ELR (cell line): Measurements from ENCODE around the gene ZNF211.
A peak's percentile ranks its signal among the peaks of the same experiment; 100 is the strongest.

Experiments used
- DNase-seq: peaks from one replicate; pipeline ENCODE4 v3.0.0-alpha.2; 2015; ENCODE audit warnings: low read depth

Gene ZNF211

DNA sequence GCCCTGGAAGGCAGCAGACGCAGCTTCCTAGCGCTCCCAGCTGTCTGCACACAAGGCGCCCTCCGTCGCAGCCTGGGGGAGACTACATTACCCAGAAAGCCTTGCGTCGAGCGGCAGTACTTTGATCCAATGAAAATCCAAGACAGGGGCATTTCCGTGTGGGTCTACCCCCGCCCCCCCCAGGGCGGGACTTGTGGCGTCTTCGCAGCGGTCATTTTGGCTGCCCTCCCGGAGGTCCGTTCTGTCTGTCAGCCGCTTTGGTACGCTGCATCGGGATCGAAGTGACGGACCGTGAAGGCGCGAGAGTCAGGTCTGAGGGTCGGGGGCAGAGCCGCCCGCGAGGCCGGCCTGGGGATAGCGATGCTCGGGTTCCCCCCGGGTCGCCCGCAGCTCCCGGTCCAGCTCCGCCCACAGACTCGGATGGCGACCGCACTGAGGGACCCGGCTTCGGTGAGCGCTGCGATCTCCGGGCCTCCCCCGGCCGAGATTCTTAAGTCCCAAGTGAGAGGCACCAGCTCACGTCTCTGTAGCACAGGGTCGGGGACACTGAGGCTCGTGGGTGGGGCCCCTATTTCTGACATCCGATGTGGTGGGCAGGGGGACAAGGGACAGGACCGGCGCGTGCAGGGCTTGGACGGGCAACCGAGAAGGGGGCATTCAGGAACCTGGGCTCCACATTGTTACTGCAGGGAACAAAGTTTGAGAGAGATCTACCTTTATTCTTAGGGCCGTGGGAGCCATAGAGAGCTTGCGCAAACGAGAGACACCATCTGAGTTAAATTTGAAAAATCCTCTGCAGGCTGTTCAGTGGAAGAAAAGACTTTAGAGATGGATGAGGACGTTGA lies at the start of gene ZNF211:
Gene ZNF211 (plus strand): TSS at position 182 of the 845 bp plus-strand sequence. CDS start 179 bp downstream, at position 361.
- peak; percentile 98 for DNase-seq

DNA sequence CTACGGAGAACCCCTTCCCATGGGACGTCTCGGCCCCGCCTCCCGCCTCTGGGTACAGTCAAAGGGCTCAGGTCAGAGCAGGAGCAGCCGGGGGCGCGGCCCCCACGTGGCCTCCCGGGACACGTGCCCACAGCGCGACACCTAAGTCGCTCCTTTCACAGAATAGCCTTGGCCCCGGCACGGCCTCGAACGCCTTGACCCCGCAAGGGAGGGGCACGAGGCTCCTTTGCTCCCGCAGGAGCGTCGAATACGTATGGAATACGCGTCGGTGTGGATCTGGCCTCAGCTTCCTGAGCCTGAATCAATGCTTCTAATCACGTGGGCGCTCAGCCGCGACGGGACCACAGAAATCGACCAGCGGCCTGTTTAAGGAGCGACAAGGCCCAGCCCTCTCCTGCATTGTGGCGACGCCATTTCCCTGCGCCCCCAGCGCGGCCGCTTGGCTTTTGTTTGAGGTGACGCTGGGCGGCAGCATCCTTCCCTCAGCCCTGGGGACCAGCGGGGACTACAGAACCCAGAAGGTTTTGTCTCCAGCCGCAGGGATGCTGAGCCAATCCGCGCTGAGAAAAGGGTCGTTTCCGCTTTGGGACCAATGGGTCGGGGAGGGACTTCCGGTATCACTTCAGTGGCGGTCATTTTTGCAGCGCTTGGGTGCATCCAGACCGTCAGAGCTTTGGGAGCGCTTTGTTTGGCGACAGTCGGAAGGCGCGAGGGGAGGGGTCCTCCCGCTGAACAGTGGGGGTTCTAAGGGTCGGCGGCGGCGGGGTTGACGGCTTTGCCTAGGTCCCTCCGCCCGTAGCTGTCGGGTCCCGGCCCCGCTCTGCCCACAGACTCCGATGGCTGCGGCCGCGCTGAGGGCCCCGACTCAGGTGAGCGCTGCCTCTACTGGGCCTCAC lies 49.2 kb upstream of the ZNF211 start, which contains the start of gene ZIK1:
Gene ZIK1 (plus strand): TSS at position 625 of the 896 bp plus-strand sequence. CDS start 212 bp downstream, at position 837.
- peak; percentile 93 for DNase-seq

DNA sequence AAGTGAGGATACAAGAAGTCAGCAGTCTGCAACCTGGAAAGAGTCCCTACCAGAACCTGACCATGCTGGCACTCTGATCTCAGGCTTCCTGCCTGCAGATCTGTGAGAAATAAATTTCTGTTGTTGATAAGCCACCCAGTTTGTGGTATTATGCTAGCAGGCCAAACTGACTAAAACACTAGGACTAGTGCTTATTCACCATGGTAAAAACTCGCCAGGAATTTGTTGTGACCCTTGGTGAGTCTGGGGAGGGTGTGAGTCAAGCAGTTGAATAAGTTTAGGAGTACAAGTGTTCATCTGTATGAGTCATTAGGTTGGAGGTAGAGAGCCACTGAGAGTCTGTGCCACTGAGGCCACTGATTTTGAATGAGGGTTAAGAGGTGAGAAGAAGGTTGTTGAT lies 45.4 kb upstream of the ZNF211 start:
- DNase-seq: peak; percentile 94

DNA sequence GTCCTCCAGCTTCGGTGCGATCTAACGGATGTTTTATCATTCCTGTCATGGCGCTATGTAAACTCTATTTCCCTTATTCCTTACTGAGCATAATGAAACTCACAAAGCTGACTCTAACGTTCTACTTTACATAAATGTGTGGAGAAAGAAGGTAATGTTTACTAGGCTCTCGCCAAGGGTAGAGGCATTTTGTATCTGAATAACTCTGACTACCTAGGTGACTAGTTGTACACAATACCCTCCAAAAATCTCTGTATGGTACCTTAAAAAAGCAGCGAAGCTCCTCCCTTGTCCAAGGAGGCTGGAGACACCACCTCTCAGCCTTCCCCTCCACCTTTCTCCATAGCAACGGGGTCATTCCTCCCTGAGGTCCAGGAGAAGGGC lies 33.6 kb upstream of the ZNF211 start:
- DNase-seq: no peak

DNA sequence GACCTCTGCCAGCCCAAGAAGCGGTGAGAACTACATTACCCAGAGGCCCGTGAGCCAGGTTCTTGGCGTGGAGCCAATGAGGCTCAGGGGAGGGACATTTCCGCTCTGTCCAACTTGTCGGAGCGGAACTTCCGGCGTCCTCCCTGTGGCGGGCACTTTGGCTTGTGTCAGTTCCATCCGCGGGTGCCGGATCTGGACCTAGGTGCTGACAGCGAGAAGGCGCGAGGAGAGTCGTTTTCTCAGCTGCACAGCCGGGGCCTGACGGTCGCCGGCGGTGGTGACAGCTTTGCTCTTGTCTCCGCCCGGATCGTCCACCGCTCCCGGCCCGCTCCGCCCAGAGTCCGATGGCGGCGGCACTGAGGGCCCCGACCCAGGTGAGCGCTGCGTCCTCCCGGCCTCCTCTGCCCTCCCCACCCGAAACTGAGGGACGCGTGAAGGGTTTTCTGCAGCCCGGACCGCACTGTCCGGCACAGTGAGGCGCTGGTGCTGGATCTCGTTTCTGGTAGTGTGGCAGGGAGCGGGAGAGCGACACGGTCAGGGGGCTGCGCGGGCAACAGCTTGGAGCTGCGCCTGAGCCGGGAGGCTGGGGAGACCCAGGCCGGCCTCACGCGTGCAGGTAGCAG lies 33.1 kb upstream of the ZNF211 start, which contains the start of gene ZNF530:
Gene ZNF530 (plus strand): TSS at position 125 of the 623 bp plus-strand sequence. CDS start 4,461 bp downstream, outside the sequence.
- DNase-seq: peak; percentile 96

DNA sequence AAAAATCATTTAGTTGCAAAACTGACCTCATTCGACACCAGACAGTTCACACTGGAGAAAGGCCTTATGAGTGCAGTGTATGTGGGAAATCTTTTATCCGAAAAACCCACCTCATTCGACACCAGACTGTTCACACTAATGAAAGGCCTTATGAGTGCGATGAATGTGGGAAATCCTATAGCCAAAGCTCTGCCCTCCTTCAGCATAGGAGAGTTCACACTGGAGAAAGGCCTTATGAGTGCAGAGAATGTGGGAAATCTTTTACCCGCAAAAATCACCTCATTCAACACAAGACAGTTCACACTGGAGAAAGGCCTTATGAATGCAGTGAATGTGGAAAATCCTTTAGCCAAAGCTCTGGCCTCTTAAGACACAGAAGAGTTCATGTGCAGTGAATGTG lies 26.0 kb upstream of the ZNF211 start:
- no peak for DNase-seq

DNA sequence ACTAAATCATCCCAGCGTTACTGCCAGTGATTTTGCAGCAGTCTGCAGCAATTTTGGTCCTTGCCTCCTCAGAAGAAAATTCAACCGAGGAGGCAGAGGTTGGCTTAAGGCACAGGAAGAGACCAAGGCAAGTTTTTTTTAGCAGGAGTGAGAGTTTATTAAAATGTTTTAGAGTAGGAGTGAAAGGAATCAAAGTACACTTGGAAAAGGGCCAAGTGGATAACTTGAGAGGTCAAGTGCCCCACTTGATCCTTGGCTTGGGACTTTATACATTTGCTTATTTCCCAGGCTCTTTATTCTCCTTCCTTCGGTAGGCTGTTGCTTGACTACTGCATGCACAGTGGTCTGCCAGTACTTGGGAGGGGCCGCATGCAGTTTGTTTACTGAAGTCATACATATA lies 21.9 kb upstream of the ZNF211 start:
- DNase-seq: no peak

DNA sequence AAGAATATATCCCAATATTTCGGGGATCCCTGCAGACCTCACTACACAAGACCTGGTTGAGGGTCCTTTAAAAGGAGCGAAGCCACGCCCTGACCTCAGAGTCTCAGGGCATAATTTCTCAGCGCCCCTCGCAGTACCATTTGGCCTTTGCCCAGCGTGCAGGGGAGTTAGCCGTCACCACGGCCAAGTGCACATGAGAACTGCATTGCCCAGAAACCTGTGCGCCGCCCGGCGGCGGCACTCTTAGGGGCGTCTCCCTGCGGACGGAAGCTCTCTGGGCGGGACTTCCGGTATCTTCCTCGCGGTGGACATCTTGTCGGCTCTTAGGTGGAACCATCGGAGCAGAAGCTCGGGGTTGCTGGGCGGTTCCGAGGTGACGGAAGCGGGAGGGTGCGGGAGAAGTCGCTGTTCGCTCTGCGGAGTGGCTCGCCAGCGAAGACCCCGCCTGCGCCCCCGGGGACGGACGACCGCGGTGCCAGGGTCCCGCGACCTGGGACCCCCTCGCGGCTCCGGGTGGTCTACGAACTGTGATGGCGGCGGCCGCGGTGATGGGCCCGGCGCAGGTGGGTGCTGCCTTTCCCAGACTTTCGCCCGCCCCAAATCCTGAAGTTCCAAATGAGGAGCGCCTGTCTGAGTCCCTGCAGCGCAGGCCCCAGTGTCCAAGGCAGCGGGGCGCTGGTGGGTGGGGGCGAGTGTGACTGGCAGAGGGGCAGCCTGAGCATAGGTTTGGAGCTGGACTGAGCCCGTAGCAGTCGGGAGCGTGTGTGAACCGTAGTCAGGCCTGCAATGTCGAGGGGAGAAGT lies 18.8 kb upstream of the ZNF211 start, which contains the start of gene ZNF134:
Gene ZNF134 (plus strand): TSS at position 302 of the 803 bp plus-strand sequence. CDS start 5,227 bp downstream, outside the sequence.
- DNase-seq: peak; percentile 95

DNA sequence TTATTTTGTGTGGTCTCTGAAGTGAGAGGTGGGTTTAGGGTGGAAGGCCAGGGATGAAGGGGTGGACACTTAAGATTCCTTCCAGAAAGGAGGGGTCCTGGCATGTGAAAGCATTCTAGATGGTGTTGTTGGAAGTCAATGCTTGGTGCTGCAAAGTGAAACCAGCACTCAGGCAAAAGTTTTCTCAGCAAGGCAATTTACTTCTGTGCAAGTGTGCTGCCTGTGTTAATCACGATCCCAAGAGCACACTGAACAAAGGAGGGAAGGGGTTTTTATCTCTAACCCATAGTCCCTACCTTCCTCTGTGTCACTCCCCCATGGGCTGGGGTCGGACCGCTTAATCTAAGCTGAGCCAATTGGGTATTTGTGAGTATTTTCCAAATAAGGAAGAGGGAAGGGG lies 17.6 kb upstream of the ZNF211 start:
- peak; percentile 21 for DNase-seq

DNA sequence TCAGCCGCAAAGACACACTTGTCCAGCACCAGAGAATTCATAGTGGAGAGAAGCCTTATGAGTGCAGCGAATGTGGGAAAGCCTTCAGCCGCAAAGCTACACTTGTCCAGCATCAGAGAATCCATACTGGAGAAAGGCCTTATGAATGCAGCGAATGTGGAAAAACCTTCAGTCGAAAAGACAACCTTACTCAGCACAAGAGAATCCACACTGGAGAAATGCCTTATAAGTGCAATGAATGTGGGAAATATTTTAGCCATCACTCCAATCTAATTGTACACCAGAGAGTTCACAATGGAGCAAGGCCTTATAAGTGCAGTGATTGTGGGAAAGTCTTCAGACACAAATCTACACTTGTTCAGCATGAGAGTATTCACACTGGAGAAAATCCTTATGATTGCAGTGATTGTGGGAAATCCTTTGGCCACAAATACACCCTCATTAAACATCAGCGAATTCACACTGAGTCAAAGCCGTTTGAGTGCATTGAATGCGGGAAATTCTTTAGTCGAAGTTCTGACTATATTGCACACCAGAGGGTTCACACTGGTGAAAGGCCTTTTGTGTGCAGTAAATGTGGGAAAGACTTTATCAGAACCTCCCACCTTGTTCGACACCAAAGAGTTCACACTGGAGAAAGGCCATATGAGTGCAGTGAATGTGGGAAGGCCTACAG lies 12.2 kb upstream of the ZNF211 start:
- no peak for DNase-seq

DNA sequence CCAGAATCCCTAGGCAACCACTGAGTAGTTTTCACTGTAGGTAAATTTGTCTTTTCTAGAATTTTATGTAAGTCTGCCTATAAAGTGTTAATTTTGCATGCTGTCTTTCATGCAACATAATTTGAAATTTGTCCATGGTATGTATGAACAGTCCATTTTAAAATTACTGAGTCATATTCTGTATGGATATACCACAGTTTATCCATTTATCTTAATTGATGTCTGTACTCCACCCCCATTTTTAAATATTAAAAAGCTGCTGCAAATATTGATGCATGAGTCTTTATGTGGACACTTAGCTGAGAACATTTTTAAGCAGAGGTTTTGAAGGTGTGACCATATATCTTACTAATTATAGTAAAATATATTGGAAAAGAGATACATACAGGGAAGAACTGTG lies 9.9 kb upstream of the ZNF211 start:
- DNase-seq: no peak

DNA sequence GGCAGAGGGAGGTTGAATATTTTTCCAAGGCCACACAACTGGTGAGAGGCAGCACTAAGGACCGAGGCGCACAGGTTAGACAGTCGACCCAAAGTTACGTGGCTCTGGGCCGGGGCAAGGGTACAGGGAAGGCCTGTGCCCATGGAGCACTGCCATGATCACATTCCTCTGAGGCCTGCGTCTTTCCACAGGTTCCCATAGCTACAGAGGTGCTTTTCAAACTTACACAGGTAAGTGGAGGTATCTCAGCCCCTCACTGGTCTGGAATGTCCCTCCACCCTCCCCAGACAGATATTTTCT lies 814 bp downstream of the ZNF211 start:
- DNase-seq: no peak

DNA sequence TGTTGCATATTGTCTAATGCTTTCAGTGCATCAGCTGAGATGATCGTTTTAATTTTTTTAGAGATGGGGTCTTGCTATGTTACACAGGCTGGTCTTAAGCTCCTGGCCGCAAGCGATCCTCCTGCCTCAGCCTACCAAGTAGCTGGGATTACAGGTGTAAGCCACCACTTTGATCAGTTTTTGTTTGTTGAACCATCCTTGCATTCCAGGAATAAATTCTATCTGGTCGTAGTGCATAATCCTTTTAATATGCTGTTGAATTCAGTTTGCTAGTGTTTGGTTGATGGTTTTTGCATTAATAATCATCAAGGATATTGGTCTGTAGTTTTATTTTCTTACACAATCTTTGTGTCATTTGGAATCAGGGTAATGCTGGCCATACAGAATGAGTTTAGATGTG lies 4.4 kb downstream of the ZNF211 start:
- DNase-seq: no peak

DNA sequence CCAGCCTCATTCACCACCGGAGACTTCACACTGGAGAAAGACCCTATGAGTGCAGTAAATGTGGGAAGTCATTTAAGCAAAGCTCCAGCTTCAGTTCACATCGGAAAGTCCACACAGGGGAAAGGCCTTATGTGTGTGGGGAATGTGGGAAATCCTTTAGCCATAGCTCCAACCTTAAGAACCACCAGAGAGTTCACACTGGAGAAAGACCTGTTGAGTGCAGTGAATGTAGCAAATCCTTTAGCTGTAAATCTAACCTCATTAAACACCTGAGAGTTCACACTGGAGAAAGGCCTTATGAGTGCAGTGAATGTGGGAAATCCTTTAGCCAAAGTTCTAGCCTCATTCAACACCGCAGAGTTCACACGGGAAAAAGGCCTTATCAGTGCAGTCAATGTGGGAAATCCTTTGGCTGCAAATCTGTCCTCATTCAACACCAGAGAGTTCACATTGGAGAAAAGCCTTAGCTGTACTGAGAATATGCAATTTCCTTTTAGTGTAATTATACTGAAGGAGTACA lies 8.8 kb downstream of the ZNF211 start:
- DNase-seq: no peak

DNA sequence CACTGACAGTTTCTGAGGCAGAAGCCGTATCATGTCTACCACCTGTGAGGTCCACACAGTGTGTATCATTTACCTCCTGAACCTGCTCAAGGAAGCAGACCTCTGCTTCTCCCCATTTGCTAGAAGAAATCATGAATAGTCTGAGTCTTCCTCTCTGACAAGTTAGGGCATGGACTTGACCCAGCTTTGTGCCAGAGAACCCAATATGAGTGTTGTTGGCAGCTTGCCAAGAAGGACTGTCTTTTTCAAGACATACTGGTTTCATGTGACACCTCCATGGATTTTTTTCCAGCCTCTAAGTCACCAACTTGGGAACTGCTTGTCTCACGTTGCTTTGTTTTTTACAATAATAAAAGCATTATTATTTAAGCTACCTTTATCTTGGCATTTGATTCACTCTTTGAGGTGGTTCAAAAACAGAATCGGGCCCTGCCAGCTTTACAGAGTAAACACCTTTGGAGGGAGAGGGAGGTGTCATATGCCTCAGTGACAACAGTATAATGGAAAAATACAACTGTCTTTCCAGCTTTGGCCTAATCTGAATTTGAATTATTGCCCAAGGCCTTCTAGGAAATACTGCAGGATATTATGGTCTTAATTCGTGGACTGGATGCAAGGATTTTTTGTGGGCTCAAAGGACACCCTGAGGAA lies 9.6 kb downstream of the ZNF211 start:
- no peak for DNase-seq

DNA sequence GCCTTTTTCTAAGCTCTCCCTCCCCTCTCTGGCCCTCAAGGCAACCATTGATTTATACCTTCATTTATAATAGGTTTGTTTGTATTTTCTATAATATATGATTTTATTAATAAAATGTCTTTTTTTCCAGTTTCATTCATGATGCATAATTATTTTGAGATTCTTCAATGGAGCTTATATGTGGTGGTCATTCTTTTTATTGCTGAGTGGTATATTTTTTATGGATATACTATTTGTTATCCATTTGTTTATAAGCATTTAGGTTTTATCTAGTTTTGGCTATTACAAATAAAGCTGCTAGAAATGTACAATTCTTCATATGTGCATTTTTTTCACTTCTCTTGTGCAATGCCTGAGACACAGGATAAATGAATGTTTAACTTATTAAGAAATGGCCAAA lies 10.8 kb downstream of the ZNF211 start:
- no peak for DNase-seq

DNA sequence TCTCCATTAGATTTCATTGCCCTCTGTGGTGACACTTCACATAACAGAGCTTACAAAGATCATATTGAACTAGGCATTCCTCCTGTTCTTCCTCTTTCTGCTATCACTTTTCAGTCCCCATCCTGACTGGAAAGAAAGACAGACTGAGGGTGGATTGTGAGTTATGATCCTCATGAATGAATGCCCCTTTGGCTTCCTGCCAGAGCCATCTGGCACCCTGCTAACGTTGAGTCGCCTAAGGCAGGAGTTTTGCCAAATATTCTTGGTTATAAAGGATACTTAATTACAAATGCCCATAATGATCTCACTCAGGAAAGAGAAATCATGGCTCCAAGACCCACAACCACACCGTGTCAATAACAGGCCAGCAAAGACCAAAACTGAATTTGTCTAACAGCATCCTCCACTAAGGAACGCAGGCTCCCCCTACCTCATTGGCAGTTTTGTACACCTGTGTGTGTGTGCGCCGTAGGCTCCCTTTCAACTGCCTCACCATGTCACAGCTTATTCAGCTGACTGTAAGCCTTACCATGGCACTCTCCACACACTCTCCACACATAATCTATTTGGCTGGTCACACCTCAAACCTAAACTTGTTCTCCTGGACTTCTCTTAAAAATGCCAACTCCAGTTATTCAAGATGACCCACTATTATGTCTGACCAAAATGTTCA lies 15.5 kb downstream of the ZNF211 start:
- no peak for DNase-seq

DNA sequence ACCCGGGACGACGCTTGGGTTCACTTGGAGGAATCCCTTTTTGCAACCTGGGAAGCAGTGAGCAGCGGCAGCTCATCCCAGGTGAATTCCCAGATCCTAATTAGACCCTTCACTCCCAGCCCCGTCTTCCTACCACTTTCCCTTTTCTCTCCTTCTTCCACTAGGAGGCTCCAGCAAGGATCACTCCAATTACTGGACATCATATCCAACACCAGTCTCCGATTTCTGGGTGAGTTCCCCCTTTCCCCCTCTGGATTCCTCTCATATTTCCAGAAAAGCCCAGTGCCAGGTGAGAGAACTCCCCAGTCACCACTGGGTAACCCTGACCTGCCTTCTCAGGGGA lies 18.7 kb downstream of the ZNF211 start:
- no peak for DNase-seq

DNA sequence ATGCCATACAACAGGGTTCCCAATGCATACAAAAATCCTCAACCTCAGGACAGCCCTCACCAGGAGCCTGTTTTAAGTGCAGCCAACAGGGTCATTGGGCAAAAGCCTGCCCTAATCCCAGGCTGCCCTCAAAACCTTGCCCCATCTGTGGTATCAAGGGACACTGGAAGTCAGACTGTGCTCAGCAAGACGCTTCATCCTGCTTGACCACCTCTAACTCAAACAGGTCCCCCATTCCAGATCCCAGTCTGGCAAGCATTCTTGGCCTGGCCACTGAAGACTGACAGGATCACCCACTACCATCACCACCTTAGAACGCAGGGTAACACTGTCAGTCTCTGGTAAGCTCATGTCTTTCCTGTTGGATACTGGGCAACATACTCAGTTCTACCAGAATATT lies 20.7 kb downstream of the ZNF211 start:
- no peak for DNase-seq

DNA sequence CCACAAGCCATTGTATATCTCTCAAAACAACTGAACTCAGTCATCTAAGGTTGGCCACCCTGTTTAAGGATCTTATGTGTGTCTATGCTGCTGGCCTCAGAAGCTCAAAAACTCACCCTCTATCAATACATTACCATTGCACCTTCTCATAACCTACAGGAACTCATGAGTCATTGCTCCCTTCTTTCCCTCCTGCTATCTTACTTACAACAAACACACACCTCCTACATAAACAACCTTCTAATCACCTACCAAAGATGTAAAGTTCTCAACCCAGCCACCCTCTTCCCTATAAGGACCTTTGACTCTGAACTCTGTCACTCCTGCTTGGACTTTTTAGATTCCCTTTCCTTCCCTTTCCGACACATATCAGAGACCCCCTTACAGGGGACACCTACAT lies 22.5 kb downstream of the ZNF211 start:
- DNase-seq: no peak
